WTC11 (cell line): Measurements from ENCODE around the gene NKPD1. TPM values are rescaled to one million over a fixed set of nuclear protein-coding genes. Genes with fewer than 3 reads are reported as not detected.

Experiments used
- ATAC-seq: fragments of 200-7000 bp; cut with Tn5 transposase; 2 replicates; pipeline ENCODE4 v1.10.0; 2021; ENCODE audit warnings: mild to moderate bottlenecking, moderate library complexity
- CTCF ChIA-PET: fragments of 300-600 bp; sonication (Branson Sonifier 250); formaldehyde crosslinking; loops from one replicate; lab custom pipeline; 2021; ENCODE audit warnings: antibody characterized with exemption; lab: Charles Lee
- POLR2A ChIA-PET: fragments of 350-600 bp; sonication (Branson Sonifier 250); formaldehyde crosslinking; loops from one replicate; lab custom pipeline; 2021; ENCODE audit warnings: antibody characterized with exemption; lab: Charles Lee
- DNase-seq: peaks from one replicate; pipeline ENCODE4 v3.0.0; 2021; ENCODE audit warnings: low spot score
- H3K27ac Mint-ChIP-seq: 2 replicates; pipeline ENCODE4 v1.8.0; 2021; ENCODE audit warnings: mixed read lengths
- H3K27me3 Mint-ChIP-seq: 2 replicates; pipeline ENCODE4 v1.8.0; 2021; ENCODE audit warnings: low read depth, mild to moderate bottlenecking, moderate library complexity, mixed read lengths
- H3K36me3 Mint-ChIP-seq: 2 replicates; pipeline ENCODE4 v1.8.0; 2021; ENCODE audit warnings: mixed read lengths
- H3K4me1 Mint-ChIP-seq: 2 replicates; pipeline ENCODE4 v1.8.0; 2022; ENCODE audit warnings: mixed read lengths
- H3K4me3 Mint-ChIP-seq: 2 replicates; pipeline ENCODE4 v1.8.0; 2021; ENCODE audit warnings: mild to moderate bottlenecking, moderate library complexity, mixed read lengths
- H3K9me3 Mint-ChIP-seq: 2 replicates; pipeline ENCODE4 v1.8.0; 2021; ENCODE audit warnings: mixed read lengths
- CREB1 ChIP-seq: sonication (generic); formaldehyde crosslinking; IDR thresholded peaks from 2 replicates; pipeline ENCODE4 v1.8.0; 2023; ENCODE audit warnings: mild to moderate bottlenecking, missing genetic modification reagents
- FOXK1 ChIP-seq: sonication (generic); formaldehyde crosslinking; IDR thresholded peaks from 2 replicates; pipeline ENCODE4 v1.8.0; 2022; ENCODE audit warnings: mild to moderate bottlenecking, moderate library complexity, missing genetic modification reagents
- IRF2 ChIP-seq: sonication (generic); formaldehyde crosslinking; IDR thresholded peaks from 2 replicates; pipeline ENCODE4 v1.8.0; 2022; ENCODE audit warnings: low read depth, missing genetic modification reagents, borderline replicate concordance
- JUN ChIP-seq: sonication (generic); formaldehyde crosslinking; IDR thresholded peaks from 2 replicates; pipeline ENCODE4 v1.8.0; 2023; ENCODE audit warnings: mild to moderate bottlenecking, missing genetic modification reagents
- NFE2L1 ChIP-seq: sonication (generic); formaldehyde crosslinking; IDR thresholded peaks from 2 replicates; pipeline ENCODE4 v1.8.1; 2023; ENCODE audit warnings: missing genetic modification reagents
- NFYB ChIP-seq: sonication (generic); formaldehyde crosslinking; conservative IDR thresholded peaks from 2 replicates; pipeline ENCODE4 v1.8.0; 2022; ENCODE audit warnings: low read depth, missing genetic modification reagents
- NR2C2 ChIP-seq: sonication (generic); formaldehyde crosslinking; IDR thresholded peaks from 2 replicates; pipeline ENCODE4 v1.8.0; 2022; ENCODE audit warnings: mild to moderate bottlenecking, missing genetic modification reagents
- NR3C1 ChIP-seq: sonication (generic); formaldehyde crosslinking; conservative IDR thresholded peaks from 2 replicates; pipeline ENCODE4 v1.8.1; 2023; ENCODE audit warnings: low read depth, mild to moderate bottlenecking, missing genetic modification reagents
- RELA ChIP-seq: sonication (generic); formaldehyde crosslinking; IDR thresholded peaks from 2 replicates; pipeline ENCODE4 v1.8.1; 2022; ENCODE audit warnings: missing genetic modification reagents, mild to moderate bottlenecking, borderline replicate concordance
- SMAD3 ChIP-seq: sonication (generic); formaldehyde crosslinking; IDR thresholded peaks from 2 replicates; pipeline ENCODE4 v1.8.0; 2022; ENCODE audit warnings: missing genetic modification reagents, mild to moderate bottlenecking, borderline replicate concordance
- TP53 ChIP-seq: sonication (generic); formaldehyde crosslinking; IDR thresholded peaks from 2 replicates; pipeline ENCODE4 v1.8.1; 2023; ENCODE audit warnings: mild to moderate bottlenecking, missing genetic modification reagents
- ZNF121 ChIP-seq: sonication (generic); formaldehyde crosslinking; IDR thresholded peaks from 2 replicates; pipeline ENCODE4 v1.8.0; 2023; ENCODE audit warnings: missing genetic modification reagents
- ZNF317 ChIP-seq: sonication (generic); formaldehyde crosslinking; IDR thresholded peaks from 2 replicates; pipeline ENCODE4 v1.8.1; 2023; ENCODE audit warnings: low read depth, mild to moderate bottlenecking, moderate library complexity, missing genetic modification reagents, borderline replicate concordance
- total RNA-seq: library from RNA; stranded (reverse); gene quantifications from 3 replicates; pipeline ENCODE4 v1.2.3, GENCODE V29; 2021
- TF ChIP-seq, protein P1 (sequence below): fragments of 250-450 bp; sonication (Bioruptor Pico); IDR thresholded peaks from 2 replicates; pipeline ENCODE4 v1.9.0; 2021; ENCODE audit warnings: mild to moderate bottlenecking
- TF ChIP-seq, protein P2 (sequence below): sonication (generic); formaldehyde crosslinking; IDR thresholded peaks from 2 replicates; pipeline ENCODE4 v1.8.1; 2023; ENCODE audit warnings: mild to moderate bottlenecking, missing genetic modification reagents, borderline replicate concordance
- TF ChIP-seq, protein P3 (sequence below): fragments of 250-450 bp; sonication (Bioruptor Pico); IDR thresholded peaks from 2 replicates; pipeline ENCODE4 v1.9.0; 2021; ENCODE audit warnings: moderate library complexity, mild to moderate bottlenecking, inconsistent platforms, borderline replicate concordance
- TF ChIP-seq, protein P4 (sequence below): sonication (generic); formaldehyde crosslinking; IDR thresholded peaks from 2 replicates; pipeline ENCODE4 v1.8.1; 2022; ENCODE audit warnings: mild to moderate bottlenecking, moderate library complexity, missing genetic modification reagents
- TF ChIP-seq, protein P5 (sequence below): sonication (generic); formaldehyde crosslinking; IDR thresholded peaks from 2 replicates; pipeline ENCODE4 v1.8.1; 2023; ENCODE audit warnings: mild to moderate bottlenecking, missing genetic modification reagents, moderate library complexity
- TF ChIP-seq, protein P6 (sequence below): sonication (generic); formaldehyde crosslinking; IDR thresholded peaks from 2 replicates; pipeline ENCODE4 v1.8.1; 2023; ENCODE audit warnings: mild to moderate bottlenecking, missing genetic modification reagents
- TF ChIP-seq, protein P7 (sequence below): sonication (generic); formaldehyde crosslinking; IDR thresholded peaks from 2 replicates; pipeline ENCODE4 v1.8.1; 2023; ENCODE audit warnings: mild to moderate bottlenecking, missing genetic modification reagents, moderate library complexity

NKPD1 gene
- total RNA-seq, 1 experiment from 2014 or later: 0.57 TPM

DNA sequence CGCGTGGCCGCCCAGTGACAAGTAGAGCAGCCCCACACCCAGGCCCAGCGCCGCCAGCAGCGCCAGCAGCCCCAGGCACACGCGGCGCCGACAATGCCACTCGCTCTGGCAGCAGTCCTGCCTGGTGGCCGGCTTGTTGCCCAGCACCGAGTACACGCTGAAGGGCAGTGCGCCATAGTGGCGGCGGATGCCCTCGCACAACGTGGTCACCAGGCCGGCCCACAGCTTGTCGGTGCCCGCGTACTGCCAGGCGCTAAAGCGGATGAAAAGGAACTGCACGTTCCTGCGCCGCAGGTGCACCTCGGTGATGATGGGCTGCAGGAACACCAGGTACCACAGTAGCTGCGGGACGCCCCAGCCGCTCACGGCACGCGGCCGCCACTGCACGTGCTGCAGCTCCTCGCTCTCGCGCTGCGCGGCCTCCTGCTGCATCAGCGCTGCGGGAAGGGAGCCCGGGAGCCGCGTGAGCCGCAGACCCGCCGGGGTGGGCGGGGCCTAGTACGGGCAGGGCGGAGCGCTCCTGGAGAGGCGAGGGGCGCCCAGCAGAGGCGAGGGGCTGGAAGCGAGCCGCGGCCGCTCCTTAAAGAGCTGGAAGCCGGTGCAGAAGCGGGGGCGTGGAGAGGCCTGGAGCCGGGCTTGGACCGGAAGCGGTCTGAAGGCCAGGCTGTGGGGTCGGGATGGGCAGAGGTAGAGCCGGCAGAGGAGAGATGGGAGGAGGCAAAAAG is 7.3 kb downstream of the NKPD1 start (continued):
- TF ChIP-seq, protein P1, sequence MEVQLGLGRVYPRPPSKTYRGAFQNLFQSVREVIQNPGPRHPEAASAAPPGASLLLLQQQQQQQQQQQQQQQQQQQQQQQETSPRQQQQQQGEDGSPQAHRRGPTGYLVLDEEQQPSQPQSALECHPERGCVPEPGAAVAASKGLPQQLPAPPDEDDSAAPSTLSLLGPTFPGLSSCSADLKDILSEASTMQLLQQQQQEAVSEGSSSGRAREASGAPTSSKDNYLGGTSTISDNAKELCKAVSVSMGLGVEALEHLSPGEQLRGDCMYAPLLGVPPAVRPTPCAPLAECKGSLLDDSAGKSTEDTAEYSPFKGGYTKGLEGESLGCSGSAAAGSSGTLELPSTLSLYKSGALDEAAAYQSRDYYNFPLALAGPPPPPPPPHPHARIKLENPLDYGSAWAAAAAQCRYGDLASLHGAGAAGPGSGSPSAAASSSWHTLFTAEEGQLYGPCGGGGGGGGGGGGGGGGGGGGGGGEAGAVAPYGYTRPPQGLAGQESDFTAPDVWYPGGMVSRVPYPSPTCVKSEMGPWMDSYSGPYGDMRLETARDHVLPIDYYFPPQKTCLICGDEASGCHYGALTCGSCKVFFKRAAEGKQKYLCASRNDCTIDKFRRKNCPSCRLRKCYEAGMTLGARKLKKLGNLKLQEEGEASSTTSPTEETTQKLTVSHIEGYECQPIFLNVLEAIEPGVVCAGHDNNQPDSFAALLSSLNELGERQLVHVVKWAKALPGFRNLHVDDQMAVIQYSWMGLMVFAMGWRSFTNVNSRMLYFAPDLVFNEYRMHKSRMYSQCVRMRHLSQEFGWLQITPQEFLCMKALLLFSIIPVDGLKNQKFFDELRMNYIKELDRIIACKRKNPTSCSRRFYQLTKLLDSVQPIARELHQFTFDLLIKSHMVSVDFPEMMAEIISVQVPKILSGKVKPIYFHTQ (CRISPR knock-in tag): no peak
- no peak for TF ChIP-seq JUN (CRISPR knock-in tag)
- TF ChIP-seq, protein P2, sequence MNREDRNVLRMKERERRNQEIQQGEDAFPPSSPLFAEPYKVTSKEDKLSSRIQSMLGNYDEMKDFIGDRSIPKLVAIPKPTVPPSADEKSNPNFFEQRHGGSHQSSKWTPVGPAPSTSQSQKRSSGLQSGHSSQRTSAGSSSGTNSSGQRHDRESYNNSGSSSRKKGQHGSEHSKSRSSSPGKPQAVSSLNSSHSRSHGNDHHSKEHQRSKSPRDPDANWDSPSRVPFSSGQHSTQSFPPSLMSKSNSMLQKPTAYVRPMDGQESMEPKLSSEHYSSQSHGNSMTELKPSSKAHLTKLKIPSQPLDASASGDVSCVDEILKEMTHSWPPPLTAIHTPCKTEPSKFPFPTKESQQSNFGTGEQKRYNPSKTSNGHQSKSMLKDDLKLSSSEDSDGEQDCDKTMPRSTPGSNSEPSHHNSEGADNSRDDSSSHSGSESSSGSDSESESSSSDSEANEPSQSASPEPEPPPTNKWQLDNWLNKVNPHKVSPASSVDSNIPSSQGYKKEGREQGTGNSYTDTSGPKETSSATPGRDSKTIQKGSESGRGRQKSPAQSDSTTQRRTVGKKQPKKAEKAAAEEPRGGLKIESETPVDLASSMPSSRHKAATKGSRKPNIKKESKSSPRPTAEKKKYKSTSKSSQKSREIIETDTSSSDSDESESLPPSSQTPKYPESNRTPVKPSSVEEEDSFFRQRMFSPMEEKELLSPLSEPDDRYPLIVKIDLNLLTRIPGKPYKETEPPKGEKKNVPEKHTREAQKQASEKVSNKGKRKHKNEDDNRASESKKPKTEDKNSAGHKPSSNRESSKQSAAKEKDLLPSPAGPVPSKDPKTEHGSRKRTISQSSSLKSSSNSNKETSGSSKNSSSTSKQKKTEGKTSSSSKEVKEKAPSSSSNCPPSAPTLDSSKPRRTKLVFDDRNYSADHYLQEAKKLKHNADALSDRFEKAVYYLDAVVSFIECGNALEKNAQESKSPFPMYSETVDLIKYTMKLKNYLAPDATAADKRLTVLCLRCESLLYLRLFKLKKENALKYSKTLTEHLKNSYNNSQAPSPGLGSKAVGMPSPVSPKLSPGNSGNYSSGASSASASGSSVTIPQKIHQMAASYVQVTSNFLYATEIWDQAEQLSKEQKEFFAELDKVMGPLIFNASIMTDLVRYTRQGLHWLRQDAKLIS: peak; percentile 74; the same call in 1 of the 2 replicates
- TF ChIP-seq ZNF317 (CRISPR knock-in tag): no peak
- no peak for TF ChIP-seq SMAD3 (CRISPR knock-in tag)
- peak; percentile 87; the same call in 1 of the 2 replicates for TF ChIP-seq NR3C1
- TF ChIP-seq FOXK1: peak; percentile 34; the same call in 1 of the 2 replicates
- TF ChIP-seq NR2C2 (CRISPR knock-in tag): peak; percentile 78
- TF ChIP-seq RELA: peak; percentile 77; the same call in 1 of the 2 replicates
- TF ChIP-seq, protein P3, sequence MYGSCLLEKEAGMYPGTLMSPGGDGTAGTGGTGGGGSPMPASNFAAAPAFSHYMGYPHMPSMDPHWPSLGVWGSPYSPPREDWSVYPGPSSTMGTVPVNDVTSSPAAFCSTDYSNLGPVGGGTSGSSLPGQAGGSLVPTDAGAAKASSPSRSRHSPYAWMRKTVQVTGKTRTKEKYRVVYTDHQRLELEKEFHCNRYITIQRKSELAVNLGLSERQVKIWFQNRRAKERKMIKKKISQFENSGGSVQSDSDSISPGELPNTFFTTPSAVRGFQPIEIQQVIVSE (CRISPR knock-in tag): no peak
- peak; percentile 70; the same call in 1 of the 2 replicates for TF ChIP-seq CREB1 (CRISPR knock-in tag)
- TF ChIP-seq NFYB: peak; percentile 28; the same call in 1 of the 2 replicates

DNA sequence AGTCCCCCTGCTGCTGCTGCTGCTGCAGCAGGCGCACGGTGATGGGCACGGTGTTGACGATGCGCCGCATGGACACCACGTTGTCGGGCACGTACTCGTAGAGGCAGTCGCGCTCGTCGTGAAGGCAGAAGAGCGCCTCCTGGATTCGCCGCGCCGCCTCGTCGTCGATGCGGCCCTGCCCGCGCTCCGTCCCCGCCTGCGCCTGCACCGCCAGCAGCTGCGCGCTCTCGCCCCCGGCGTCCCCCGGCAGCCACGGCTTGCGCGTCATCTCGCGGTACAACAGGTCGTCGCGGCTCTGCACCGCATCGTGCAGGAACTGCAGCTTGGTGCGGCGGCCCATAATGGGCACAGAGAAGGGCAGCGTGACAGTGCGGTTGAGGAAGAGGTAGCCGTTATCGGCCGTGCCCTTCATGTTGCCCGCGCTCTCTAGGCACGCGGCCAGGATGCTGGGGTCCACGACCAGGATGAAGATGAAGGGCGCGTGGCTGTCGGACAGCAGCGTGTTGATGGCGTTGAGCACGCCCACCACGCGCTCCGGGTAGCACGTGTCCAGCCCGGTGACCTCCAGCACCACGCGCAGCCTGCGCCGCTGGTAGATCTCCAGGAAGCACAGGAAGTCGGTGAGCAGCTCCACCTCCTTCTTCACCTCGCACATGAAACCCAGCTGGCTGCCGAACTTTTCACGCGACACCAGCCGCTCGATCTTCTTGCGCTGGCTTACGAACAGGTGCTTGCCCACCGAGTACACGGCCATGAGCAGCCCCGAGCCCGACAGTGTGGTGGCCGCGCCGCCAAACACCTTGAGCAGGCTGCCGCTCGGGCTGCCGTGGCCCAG is 8.1 kb downstream of the NKPD1 start:
- H3K9me3 Mint-ChIP-seq: no peaks in the 10 kb centered on the region
- POLR2A ChIA-PET: interaction anchor here (0.6 to 0.9 kb wide), 2 partner anchors 63 to 797 kb away, joined by 3 to 4 read pairs; no protein-coding TSS in a partner anchor
- no peaks in the 10 kb centered on the region for H3K36me3 Mint-ChIP-seq
- H3K4me3 Mint-ChIP-seq: peak overlapping the region; percentile 54
- no peak overlapping the region for H3K27ac Mint-ChIP-seq
- H3K4me1 Mint-ChIP-seq: peaks cover 15% of the 10 kb centered on the region
- peak; percentile 75 for DNase-seq
- ATAC-seq: peak; percentile 23
- CTCF ChIA-PET: interaction anchor here (0.5 to 4.8 kb wide), 32 partner anchors 7 to 192 kb away, joined by 3 to 21 read pairs (median 6); partner anchors contain the start of genes BLOC1S3, GEMIN7, NKPD1 and PPP1R37
- peaks cover 58% of the 10 kb centered on the region for H3K27me3 Mint-ChIP-seq
- TF ChIP-seq, protein P4, sequence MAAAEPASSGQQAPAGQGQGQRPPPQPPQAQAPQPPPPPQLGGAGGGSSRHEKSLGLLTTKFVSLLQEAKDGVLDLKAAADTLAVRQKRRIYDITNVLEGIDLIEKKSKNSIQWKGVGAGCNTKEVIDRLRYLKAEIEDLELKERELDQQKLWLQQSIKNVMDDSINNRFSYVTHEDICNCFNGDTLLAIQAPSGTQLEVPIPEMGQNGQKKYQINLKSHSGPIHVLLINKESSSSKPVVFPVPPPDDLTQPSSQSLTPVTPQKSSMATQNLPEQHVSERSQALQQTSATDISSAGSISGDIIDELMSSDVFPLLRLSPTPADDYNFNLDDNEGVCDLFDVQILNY: peak; percentile 65; the same call in 1 of the 2 replicates
- TF ChIP-seq NFE2L1 (peak; percentile 14; the same call in 1 of the 2 replicates), ZNF317 (CRISPR knock-in tag) (0 out of 2 replicates have a peak, but pooled peaks have one; percentile 39), IRF2 (no peak; the same call in 1 of the 2 replicates), NR2C2 (CRISPR knock-in tag) (peak; percentile 76), TP53 (peak; percentile 97), ZNF121 (no peak)
- TF ChIP-seq, protein P5, sequence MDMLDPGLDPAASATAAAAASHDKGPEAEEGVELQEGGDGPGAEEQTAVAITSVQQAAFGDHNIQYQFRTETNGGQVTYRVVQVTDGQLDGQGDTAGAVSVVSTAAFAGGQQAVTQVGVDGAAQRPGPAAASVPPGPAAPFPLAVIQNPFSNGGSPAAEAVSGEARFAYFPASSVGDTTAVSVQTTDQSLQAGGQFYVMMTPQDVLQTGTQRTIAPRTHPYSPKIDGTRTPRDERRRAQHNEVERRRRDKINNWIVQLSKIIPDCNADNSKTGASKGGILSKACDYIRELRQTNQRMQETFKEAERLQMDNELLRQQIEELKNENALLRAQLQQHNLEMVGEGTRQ (CRISPR knock-in tag): peak; percentile 8; the same call in 1 of the 2 replicates
- TF ChIP-seq, protein P6, sequence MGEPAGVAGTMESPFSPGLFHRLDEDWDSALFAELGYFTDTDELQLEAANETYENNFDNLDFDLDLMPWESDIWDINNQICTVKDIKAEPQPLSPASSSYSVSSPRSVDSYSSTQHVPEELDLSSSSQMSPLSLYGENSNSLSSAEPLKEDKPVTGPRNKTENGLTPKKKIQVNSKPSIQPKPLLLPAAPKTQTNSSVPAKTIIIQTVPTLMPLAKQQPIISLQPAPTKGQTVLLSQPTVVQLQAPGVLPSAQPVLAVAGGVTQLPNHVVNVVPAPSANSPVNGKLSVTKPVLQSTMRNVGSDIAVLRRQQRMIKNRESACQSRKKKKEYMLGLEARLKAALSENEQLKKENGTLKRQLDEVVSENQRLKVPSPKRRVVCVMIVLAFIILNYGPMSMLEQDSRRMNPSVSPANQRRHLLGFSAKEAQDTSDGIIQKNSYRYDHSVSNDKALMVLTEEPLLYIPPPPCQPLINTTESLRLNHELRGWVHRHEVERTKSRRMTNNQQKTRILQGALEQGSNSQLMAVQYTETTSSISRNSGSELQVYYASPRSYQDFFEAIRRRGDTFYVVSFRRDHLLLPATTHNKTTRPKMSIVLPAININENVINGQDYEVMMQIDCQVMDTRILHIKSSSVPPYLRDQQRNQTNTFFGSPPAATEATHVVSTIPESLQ (CRISPR knock-in tag): no peak
- TF ChIP-seq, protein P7, sequence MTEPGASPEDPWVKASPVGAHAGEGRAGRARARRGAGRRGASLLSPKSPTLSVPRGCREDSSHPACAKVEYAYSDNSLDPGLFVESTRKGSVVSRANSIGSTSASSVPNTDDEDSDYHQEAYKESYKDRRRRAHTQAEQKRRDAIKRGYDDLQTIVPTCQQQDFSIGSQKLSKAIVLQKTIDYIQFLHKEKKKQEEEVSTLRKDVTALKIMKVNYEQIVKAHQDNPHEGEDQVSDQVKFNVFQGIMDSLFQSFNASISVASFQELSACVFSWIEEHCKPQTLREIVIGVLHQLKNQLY (CRISPR knock-in tag): no peak
